ENCODE results near the gene SORCS3. TPM values are rescaled to one million over a fixed set of nuclear protein-coding genes. Genes with fewer than 3 reads are reported as not detected.

The SORCS3 gene
- total RNA-seq, 1 donor from 2014 or later, result not detected

DNA sequence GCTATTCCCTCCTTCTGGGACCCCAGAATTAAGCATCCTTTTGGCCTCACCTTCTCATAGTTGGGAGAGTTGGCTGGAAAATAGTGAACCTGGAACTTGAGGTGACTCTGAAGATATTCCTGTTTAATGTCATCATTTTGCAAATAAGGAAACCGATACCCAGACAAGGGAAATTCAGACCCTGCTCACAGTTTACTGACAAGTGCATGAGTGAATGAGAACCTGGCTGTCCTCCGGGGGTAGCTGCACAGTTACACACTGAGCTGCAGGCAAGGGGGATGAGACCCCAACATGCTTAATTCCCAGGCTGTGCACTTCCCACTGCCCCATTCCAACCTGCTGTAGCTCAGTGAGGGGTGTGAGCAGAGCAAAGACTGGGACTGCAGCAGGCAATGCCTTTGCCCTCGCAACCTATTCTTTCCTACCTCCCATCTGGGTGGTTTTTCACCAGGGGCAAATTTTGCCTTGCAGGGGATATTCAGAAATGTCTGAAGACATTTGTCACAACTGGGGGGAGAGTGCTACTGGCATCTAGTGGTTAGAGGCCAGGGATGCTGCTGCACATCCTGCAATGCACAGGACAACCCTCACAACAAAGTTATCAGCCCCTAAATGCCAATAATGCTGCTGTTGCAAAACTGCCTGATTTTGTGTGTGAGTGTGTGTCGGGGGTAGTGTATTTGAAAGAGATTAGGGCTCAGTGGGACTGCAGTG, 136.2 kb downstream of the SORCS3 start:
- no peak for DNase-seq (ENCODE audit: low spot score)
- H3K9me3 Mint-ChIP-seq, result no peaks in the 10 kb centered on the region
- intact Hi-C loops (cut with micrococcal nuclease), result no loop called here
- H3K4me1 Mint-ChIP-seq (ENCODE audit: low read depth), result no peaks in the 10 kb centered on the region
- no peak overlapping the region for H3K4me3 Mint-ChIP-seq
- H3K36me3 Mint-ChIP-seq (ENCODE audit: low read depth), result no peaks in the 10 kb centered on the region
- H3K27ac Mint-ChIP-seq, result no peak overlapping the region
- peaks cover 10% of the 10 kb centered on the region for H3K27me3 Mint-ChIP-seq (ENCODE audit: insufficient read depth)

- Mint-ChIP-seq H3K4me3 (no peak overlapping the region), H3K27me3 (ENCODE audit: insufficient read depth) (peaks cover 5% of the 10 kb centered on the region), H3K36me3 (ENCODE audit: low read depth) (no peaks in the 10 kb centered on the region), H3K9me3 (no peaks in the 10 kb centered on the region), H3K4me1 (ENCODE audit: low read depth) (no peaks in the 10 kb centered on the region), H3K27ac (no peak overlapping the region)
- intact Hi-C loops (cut with micrococcal nuclease), result no loop called here
- DNase-seq (ENCODE audit: low spot score), result no peak
Measured at GRCh38 chr10:104778371-104778770, 137.3 kb downstream of the SORCS3 start.

GRCh38 chr10:104779701-104780100, 138.6 kb downstream of the SORCS3 start:
- Mint-ChIP-seq H3K4me3 (no peak overlapping the region), H3K9me3 (no peaks in the 10 kb centered on the region)
- intact Hi-C loops (cut with micrococcal nuclease), result no loop called here

GRCh38 chr10:104780165-104780564, 139.1 kb downstream of the SORCS3 start:
- intact Hi-C loops (cut with micrococcal nuclease), result no loop called here
- Mint-ChIP-seq H3K27me3 (ENCODE audit: insufficient read depth) (peaks cover 5% of the 10 kb centered on the region), H3K4me1 (ENCODE audit: low read depth) (no peaks in the 10 kb centered on the region), H3K9me3 (no peaks in the 10 kb centered on the region), H3K4me3 (no peak overlapping the region), H3K27ac (no peak overlapping the region), H3K36me3 (ENCODE audit: low read depth) (no peaks in the 10 kb centered on the region)
- no peak for DNase-seq (ENCODE audit: low spot score)

More at GRCh38 chr10:104779701-104780100, 138.6 kb downstream of the SORCS3 start:
- Mint-ChIP-seq H3K4me1 (ENCODE audit: low read depth) (no peaks in the 10 kb centered on the region), H3K27me3 (ENCODE audit: insufficient read depth) (peaks cover 5% of the 10 kb centered on the region), H3K27ac (no peak overlapping the region), H3K36me3 (ENCODE audit: low read depth) (no peaks in the 10 kb centered on the region)
- no peak for DNase-seq (ENCODE audit: low spot score)

GRCh38 chr10:104780946-104781595, 140.0 kb downstream of the SORCS3 start:
- H3K4me1 Mint-ChIP-seq (ENCODE audit: low read depth), result no peaks in the 10 kb centered on the region
- H3K4me3 Mint-ChIP-seq, result no peak overlapping the region
- H3K36me3 Mint-ChIP-seq (ENCODE audit: low read depth), result no peaks in the 10 kb centered on the region
- H3K27me3 Mint-ChIP-seq (ENCODE audit: insufficient read depth), result peaks cover 2% of the 10 kb centered on the region
- H3K27ac Mint-ChIP-seq, result no peak overlapping the region
- intact Hi-C loops (cut with micrococcal nuclease), result no loop called here
- DNase-seq (ENCODE audit: low spot score), result no peak
- no peaks in the 10 kb centered on the region for H3K9me3 Mint-ChIP-seq

GRCh38 chr10:104784452-104784851, 143.4 kb downstream of the SORCS3 start:
- H3K9me3 Mint-ChIP-seq, result no peaks in the 10 kb centered on the region
- no peaks in the 10 kb centered on the region for H3K27me3 Mint-ChIP-seq (ENCODE audit: insufficient read depth)
- H3K36me3 Mint-ChIP-seq (ENCODE audit: low read depth), result no peaks in the 10 kb centered on the region
- intact Hi-C loops (cut with micrococcal nuclease), result no loop called here
- H3K4me3 Mint-ChIP-seq, result no peak overlapping the region
- no peaks in the 10 kb centered on the region for H3K4me1 Mint-ChIP-seq (ENCODE audit: low read depth)
- DNase-seq (ENCODE audit: low spot score), result no peak
- no peak overlapping the region for H3K27ac Mint-ChIP-seq

- H3K27ac Mint-ChIP-seq, result no peak overlapping the region
- no peaks in the 10 kb centered on the region for H3K4me1 Mint-ChIP-seq (ENCODE audit: low read depth)
- no peak overlapping the region for H3K4me3 Mint-ChIP-seq
Measured at GRCh38 chr10:104791471-104791870, 150.4 kb downstream of the SORCS3 start.

DNA sequence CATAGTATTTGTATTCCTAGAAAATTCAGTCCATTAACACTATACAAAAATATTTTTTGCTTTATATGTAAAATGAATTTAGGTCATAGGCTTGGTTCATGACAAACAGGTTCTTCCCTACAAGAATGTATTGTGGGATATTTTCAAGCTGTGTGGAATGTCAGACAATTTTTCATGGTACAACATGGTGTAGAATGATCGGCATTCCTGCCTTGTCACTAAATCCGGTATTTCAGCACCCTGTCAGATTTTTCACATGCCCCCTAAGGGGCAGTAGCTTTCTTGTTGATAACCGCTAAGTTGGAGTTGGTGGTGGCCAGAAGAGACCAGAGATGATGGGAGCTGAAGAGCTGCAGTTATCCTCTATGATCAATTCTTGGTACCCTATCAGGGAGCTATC, 154.3 kb downstream of the SORCS3 start:
- H3K27ac Mint-ChIP-seq, result no peak overlapping the region
- no peaks in the 10 kb centered on the region for H3K36me3 Mint-ChIP-seq (ENCODE audit: low read depth)
- intact Hi-C loops (cut with micrococcal nuclease), result no loop called here
- H3K4me3 Mint-ChIP-seq, result no peak overlapping the region
- no peaks in the 10 kb centered on the region for H3K9me3 Mint-ChIP-seq
- H3K27me3 Mint-ChIP-seq (ENCODE audit: insufficient read depth), result peaks cover 7% of the 10 kb centered on the region
- H3K4me1 Mint-ChIP-seq (ENCODE audit: low read depth), result no peaks in the 10 kb centered on the region
- DNase-seq (ENCODE audit: low spot score), result no peak

More at GRCh38 chr10:104791471-104791870, 150.4 kb downstream of the SORCS3 start:
- H3K9me3 Mint-ChIP-seq, result no peaks in the 10 kb centered on the region
- no peaks in the 10 kb centered on the region for H3K36me3 Mint-ChIP-seq (ENCODE audit: low read depth)
- intact Hi-C loops (cut with micrococcal nuclease), result no loop called here
- peaks cover 3% of the 10 kb centered on the region for H3K27me3 Mint-ChIP-seq (ENCODE audit: insufficient read depth)
- DNase-seq (ENCODE audit: low spot score), result no peak

DNA sequence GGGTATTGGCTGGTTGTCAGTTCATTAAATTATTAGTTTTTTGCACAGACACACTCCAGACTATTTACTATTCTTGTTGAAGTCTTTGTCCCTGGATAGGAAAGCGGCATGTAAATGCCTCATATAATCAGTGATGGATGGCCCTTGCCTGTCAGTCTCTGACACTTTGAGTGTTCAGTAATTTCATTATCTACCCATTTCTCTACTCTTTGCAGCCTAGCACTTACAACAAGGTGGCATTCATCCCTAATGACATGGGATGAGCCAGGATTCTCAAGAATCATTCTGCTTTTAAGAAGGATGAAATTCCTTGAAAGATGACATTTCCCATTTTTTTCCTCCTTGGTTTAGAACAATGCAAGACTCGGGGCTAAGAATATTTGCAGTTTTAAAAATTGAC, 155.7 kb downstream of the SORCS3 start:
- no peaks in the 10 kb centered on the region for H3K9me3 Mint-ChIP-seq
- H3K36me3 Mint-ChIP-seq (ENCODE audit: low read depth), result no peaks in the 10 kb centered on the region
- no peak overlapping the region for H3K4me3 Mint-ChIP-seq
- peaks cover 4% of the 10 kb centered on the region for H3K27me3 Mint-ChIP-seq (ENCODE audit: insufficient read depth)
- intact Hi-C loops (cut with micrococcal nuclease), result no loop called here
- no peak overlapping the region for H3K27ac Mint-ChIP-seq
- no peak for DNase-seq (ENCODE audit: low spot score)
- no peaks in the 10 kb centered on the region for H3K4me1 Mint-ChIP-seq (ENCODE audit: low read depth)

DNA sequence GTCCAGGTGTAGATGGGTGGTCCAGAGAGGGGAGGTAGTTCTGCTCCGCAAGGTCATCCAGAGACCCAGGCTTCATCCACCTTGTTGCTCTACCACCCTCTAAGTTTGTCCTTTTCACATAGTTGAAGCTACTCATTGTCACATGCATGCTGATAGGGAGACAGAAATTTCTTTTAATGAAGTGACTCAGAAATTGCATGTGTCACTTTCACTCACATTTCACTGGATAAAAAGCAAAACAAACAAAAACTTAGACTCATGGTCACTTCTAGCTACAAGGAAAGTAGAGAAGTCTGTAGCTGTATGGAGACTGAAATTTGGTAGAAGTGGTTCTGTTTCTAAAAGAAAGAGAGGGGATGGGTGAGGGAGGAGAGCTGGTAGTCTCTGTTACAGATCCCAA, 161.9 kb downstream of the SORCS3 start:
- intact Hi-C loops (cut with micrococcal nuclease), result no loop called here
- Mint-ChIP-seq H3K36me3 (ENCODE audit: low read depth) (no peaks in the 10 kb centered on the region), H3K9me3 (no peaks in the 10 kb centered on the region), H3K4me3 (no peak overlapping the region), H3K27ac (no peak overlapping the region), H3K4me1 (ENCODE audit: low read depth) (no peaks in the 10 kb centered on the region), H3K27me3 (ENCODE audit: insufficient read depth) (peaks cover 2% of the 10 kb centered on the region)
- DNase-seq (ENCODE audit: low spot score), result no peak

- Mint-ChIP-seq H3K9me3 (no peaks in the 10 kb centered on the region), H3K4me1 (ENCODE audit: low read depth) (no peaks in the 10 kb centered on the region), H3K4me3 (no peak overlapping the region), H3K36me3 (ENCODE audit: low read depth) (no peaks in the 10 kb centered on the region), H3K27ac (no peak overlapping the region), H3K27me3 (ENCODE audit: insufficient read depth) (no peaks in the 10 kb centered on the region)
- no peak for DNase-seq (ENCODE audit: low spot score)
- intact Hi-C loops (cut with micrococcal nuclease), result no loop called here
Measured at GRCh38 chr10:104804880-104805279, 163.8 kb downstream of the SORCS3 start.

GRCh38 chr10:104806801-104807200, 165.7 kb downstream of the SORCS3 start:
- intact Hi-C loops (cut with micrococcal nuclease), result no loop called here
- Mint-ChIP-seq H3K9me3 (no peaks in the 10 kb centered on the region), H3K27ac (no peak overlapping the region), H3K4me1 (ENCODE audit: low read depth) (no peaks in the 10 kb centered on the region), H3K27me3 (ENCODE audit: insufficient read depth) (no peaks in the 10 kb centered on the region), H3K4me3 (no peak overlapping the region), H3K36me3 (ENCODE audit: low read depth) (no peaks in the 10 kb centered on the region)
- DNase-seq (ENCODE audit: low spot score), result no peak

DNA sequence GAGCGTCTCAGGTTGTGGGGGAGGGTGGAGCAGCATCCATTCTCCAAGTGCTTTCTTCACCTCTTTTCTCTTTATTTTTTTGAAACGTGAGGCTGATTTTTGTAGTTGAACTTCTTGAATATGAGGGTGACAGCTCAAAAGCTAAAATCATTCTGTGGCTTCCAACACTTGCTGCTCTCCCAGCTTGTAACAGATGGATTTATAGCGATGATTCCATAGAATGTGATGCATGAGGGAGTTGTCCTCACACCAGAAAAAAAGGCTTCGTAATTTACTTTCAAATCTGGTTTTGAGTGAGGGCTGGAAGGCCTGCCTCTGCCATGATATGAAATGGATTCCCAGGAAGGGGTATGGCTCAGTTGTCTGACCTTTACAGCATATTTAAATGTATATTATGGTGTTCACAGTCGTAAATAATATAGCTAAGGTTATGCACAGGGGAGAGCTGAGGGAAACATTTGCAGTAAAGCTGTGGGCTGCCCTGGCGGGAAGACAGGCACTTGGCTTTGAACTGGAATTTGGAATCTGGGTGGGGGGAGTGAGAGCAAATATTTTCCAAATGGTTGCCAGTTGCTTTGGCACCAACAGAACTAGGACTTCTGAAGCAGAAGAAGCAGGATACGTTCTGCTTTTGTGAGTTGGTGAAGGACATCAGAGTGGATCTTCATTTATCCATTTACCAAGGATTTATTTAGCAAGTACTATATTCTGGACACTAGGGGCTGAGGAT, 166.7 kb downstream of the SORCS3 start:
- H3K4me1 Mint-ChIP-seq (ENCODE audit: low read depth), result no peaks in the 10 kb centered on the region
- DNase-seq (ENCODE audit: low spot score), result no peak
- intact Hi-C loops (cut with micrococcal nuclease), result no loop called here
- H3K4me3 Mint-ChIP-seq, result no peak overlapping the region
- H3K27me3 Mint-ChIP-seq (ENCODE audit: insufficient read depth), result no peaks in the 10 kb centered on the region
- H3K36me3 Mint-ChIP-seq (ENCODE audit: low read depth), result no peaks in the 10 kb centered on the region
- H3K27ac Mint-ChIP-seq, result no peak overlapping the region
- H3K9me3 Mint-ChIP-seq, result no peaks in the 10 kb centered on the region
